ENCODE data around the gene NID2.

Gene NID2

GRCh38 chr14:51998348-51998747 is 70.5 kb downstream of the NID2 start:
- ChIA-PET CTCF (no interaction called here), POLR2A (ENCODE audit: low non-redundant PET) (no interaction called here)
- no peak overlapping the region for H3K27ac ChIP-seq
- DNase-seq (ENCODE audit: low spot score) = no peak
- no peak for TF ChIP-seq CTCF (conservative IDR thresholded peaks at IDR 0.05; ENCODE audit: low read depth)

GRCh38 chr14:51996148-51996746 is 72.6 kb downstream of the NID2 start:
- ChIA-PET POLR2A (ENCODE audit: low non-redundant PET) (no interaction called here), CTCF (interaction anchor here (0.6 to 1.2 kb wide), 8 partner anchors 10 to 290 kb away, joined by 3 to 6 read pairs (median 4); partner anchors contain the start of gene NID2)
- DNase-seq (ENCODE audit: low spot score) = no peak
- peak; percentile 65 for TF ChIP-seq CTCF (conservative IDR thresholded peaks at IDR 0.05; ENCODE audit: low read depth)
- H3K27ac ChIP-seq = no peak overlapping the region

- POLR2A ChIA-PET (ENCODE audit: low non-redundant PET) = no interaction called here
- CTCF ChIA-PET = no interaction called here
- no peak for DNase-seq (ENCODE audit: low spot score)
- no peak overlapping the region for H3K27ac ChIP-seq
- TF ChIP-seq CTCF (conservative IDR thresholded peaks at IDR 0.05; ENCODE audit: low read depth) = no peak
Observed at GRCh38 chr14:51993285-51993920, 75.5 kb downstream of the NID2 start.

GRCh38 chr14:51990488-51990887 is 78.4 kb downstream of the NID2 start:
- no peak overlapping the region for H3K27ac ChIP-seq
- CTCF ChIA-PET = no interaction called here
- DNase-seq (ENCODE audit: low spot score) = no peak
- TF ChIP-seq CTCF (conservative IDR thresholded peaks at IDR 0.05; ENCODE audit: low read depth) = no peak
- POLR2A ChIA-PET (ENCODE audit: low non-redundant PET) = no interaction called here

GRCh38 chr14:51989293-51990234 is 79.3 kb downstream of the NID2 start, which contains the start of gene RTRAF:
RTRAF (plus strand) TSS chr14:51989546; CDS start chr14:51989640, 94 bp downstream.
- ChIA-PET POLR2A (ENCODE audit: low non-redundant PET) (interaction anchor here (0.7 kb wide), 1 partner anchor 779 kb away, joined by 3 read pairs; no protein-coding TSS in a partner anchor), CTCF (no interaction called here)
- DNase-seq (ENCODE audit: low spot score) = peak; percentile 91
- H3K27ac ChIP-seq = peak within 1 kb of the TSS; percentile 79
- TF ChIP-seq CTCF (conservative IDR thresholded peaks at IDR 0.05; ENCODE audit: low read depth) = no peak

- no peak for DNase-seq (ENCODE audit: low spot score)
- POLR2A ChIA-PET (ENCODE audit: low non-redundant PET) = no interaction called here
- TF ChIP-seq CTCF (conservative IDR thresholded peaks at IDR 0.05; ENCODE audit: low read depth) = no peak
- H3K27ac ChIP-seq = no peak overlapping the region
- CTCF ChIA-PET = no interaction called here
Observed at GRCh38 chr14:51988221-51988620, 80.6 kb downstream of the NID2 start.

All from RWPE1 (cell line).